Central memory CD8-positive, alpha-beta T cell (primary cell): ENCODE measurements around the gene CMC1.

Source experiments
- ATAC-seq: fragments of 150-1000 bp; cut with Tn5 transposase; replicated peaks from 2 replicates; pipeline ENCODE4 v1.10.0; 2022; ENCODE audit warnings: mild to moderate bottlenecking, moderate FRiP score, moderate number of reproducible peaks; ENCODE audit not compliant: poor library complexity, severe bottlenecking; ENCODE audit errors: extremely low read depth
- DNase-seq, 2 donors: peaks; one replicate each; pipeline ENCODE4 v3.0.0; 2021; ENCODE audit warnings: low spot score in 2 of 2
- H3K27ac Mint-ChIP-seq: one replicate; pipeline ENCODE4 v1.8.0; 2022; ENCODE audit warnings: low read depth, mild to moderate bottlenecking, moderate library complexity, mixed read lengths
- H3K27me3 Mint-ChIP-seq: one replicate; pipeline ENCODE4 v1.8.0; 2022; ENCODE audit warnings: mixed read lengths
- H3K36me3 Mint-ChIP-seq: one replicate; pipeline ENCODE4 v1.8.0; 2022; ENCODE audit warnings: mild to moderate bottlenecking, moderate library complexity, mixed read lengths; ENCODE audit not compliant: insufficient read depth
- H3K4me1 Mint-ChIP-seq: one replicate; pipeline ENCODE4 v1.8.0; 2022; ENCODE audit warnings: mixed read lengths
- H3K4me3 Mint-ChIP-seq: one replicate; pipeline ENCODE4 v1.8.0; 2022; ENCODE audit warnings: mild to moderate bottlenecking, moderate library complexity, mixed read lengths
- H3K9me3 Mint-ChIP-seq: one replicate; pipeline ENCODE4 v1.8.0; 2022; ENCODE audit warnings: mixed read lengths

The CMC1 gene

GRCh38 chr3:28349469-28350000 lies 108.1 kb downstream of the CMC1 start:
- ATAC-seq (no peak), DNase-seq (no peak)
- H3K4me1 Mint-ChIP-seq = peaks cover 48% of the 10 kb centered on the region
- H3K27me3 Mint-ChIP-seq = no peaks in the 10 kb centered on the region
- H3K4me3 Mint-ChIP-seq = peak overlapping the region; percentile 94
- H3K27ac Mint-ChIP-seq = peak overlapping the region; percentile 98
- no peaks in the 10 kb centered on the region for H3K9me3 Mint-ChIP-seq
- peaks cover 21% of the 10 kb centered on the region for H3K36me3 Mint-ChIP-seq
